Neutrophil (primary cell): ENCODE results near the gene DROSHA.

Experiments
- H3K27ac ChIP-seq: fragments of 200-600 bp; sonication (generic); 2 replicates; pipeline ENCODE4 v1.5.1; 2016; ENCODE audit warnings: mild to moderate bottlenecking, moderate library complexity
- H3K27me3 ChIP-seq: fragments of 200-600 bp; sonication (generic); 2 replicates; pipeline ENCODE4 v1.6.0; 2016; ENCODE audit warnings: mild to moderate bottlenecking
- H3K36me3 ChIP-seq: fragments of 200-600 bp; sonication (generic); 2 replicates; pipeline ENCODE4 v1.5.1; 2017
- H3K4me1 ChIP-seq, 2 experiments: fragments of 200-600 bp in 1 of 2; sonication (generic) in 1 of 2; 1 replicate in 1 of 2; 2 replicates in 1 of 2; pipeline versions ENCODE4 v1.5.1 to v1.6.1; 2013 to 2016; ENCODE audit warnings: low read depth in 1 of 2, low read length in 1 of 2, mild to moderate bottlenecking in 1 of 2, moderate library complexity in 1 of 2; ENCODE audit not compliant: control insufficient read depth in 1 of 2, insufficient read depth in 1 of 2
- H3K4me3 ChIP-seq, 2 experiments: fragments of 200-600 bp in 1 of 2; sonication (generic) in 1 of 2; 1 replicate in 1 of 2; 2 replicates in 1 of 2; pipeline ENCODE4 v1.5.1; 2013 to 2016; ENCODE audit warnings: low read depth in 1 of 2, low read length in 1 of 2, mild to moderate bottlenecking in 1 of 2, moderate library complexity in 1 of 2
- H3K9me3 ChIP-seq: fragments of 200-600 bp; sonication (generic); 2 replicates; pipeline ENCODE4 v1.5.1; 2016
- CTCF ChIP-seq: fragments of 200-600 bp; sonication (generic); IDR thresholded peaks from 2 replicates; pipeline ENCODE4 v1.5.1; 2016; ENCODE audit warnings: antibody characterized with exemption

The DROSHA gene

GRCh38 chr5:31445041-31445600 is 86.8 kb downstream of the DROSHA start:
- H3K27me3 ChIP-seq: no peaks in the 10 kb centered on the region
- no peaks in the 10 kb centered on the region for H3K4me1 ChIP-seq
- no peak overlapping the region for H3K27ac ChIP-seq
- H3K9me3 ChIP-seq: no peaks in the 10 kb centered on the region
- no peak overlapping the region for H3K4me3 ChIP-seq
- peaks cover 36% of the 10 kb centered on the region for H3K36me3 ChIP-seq
- TF ChIP-seq CTCF: no peak

GRCh38 chr5:31443572-31443971 is 88.3 kb downstream of the DROSHA start:
- no peak overlapping the region for H3K4me3 ChIP-seq
- H3K27me3 ChIP-seq: no peaks in the 10 kb centered on the region
- no peak overlapping the region for H3K27ac ChIP-seq
- peaks cover 26% of the 10 kb centered on the region for H3K36me3 ChIP-seq
- no peak for TF ChIP-seq CTCF
- H3K4me1 ChIP-seq: no peaks in the 10 kb centered on the region
- no peaks in the 10 kb centered on the region for H3K9me3 ChIP-seq

- Histone ChIP-seq H3K36me3 (peaks cover 21% of the 10 kb centered on the region), H3K9me3 (no peaks in the 10 kb centered on the region), H3K4me1 (no peaks in the 10 kb centered on the region), H3K27ac (no peak overlapping the region), H3K4me3 (no peak overlapping the region), H3K27me3 (no peaks in the 10 kb centered on the region)
- TF ChIP-seq CTCF: no peak
These were observed 89.7 kb downstream of the DROSHA start for GRCh38 chr5:31442058-31442745.

- peaks cover 21% of the 10 kb centered on the region for H3K36me3 ChIP-seq
- H3K27me3 ChIP-seq: no peaks in the 10 kb centered on the region
- H3K27ac ChIP-seq: no peak overlapping the region
- no peak overlapping the region for H3K4me3 ChIP-seq
- no peak for TF ChIP-seq CTCF
- H3K4me1 ChIP-seq: no peaks in the 10 kb centered on the region
- H3K9me3 ChIP-seq: no peaks in the 10 kb centered on the region
These were observed 95.0 kb downstream of the DROSHA start for GRCh38 chr5:31436851-31437250.

- TF ChIP-seq CTCF: no peak
- H3K4me1 ChIP-seq: no peaks in the 10 kb centered on the region
- no peak overlapping the region for H3K27ac ChIP-seq
- H3K4me3 ChIP-seq: no peak overlapping the region
- H3K9me3 ChIP-seq: no peaks in the 10 kb centered on the region
- H3K27me3 ChIP-seq: no peaks in the 10 kb centered on the region
- H3K36me3 ChIP-seq: peaks cover 21% of the 10 kb centered on the region
These were observed 96.2 kb downstream of the DROSHA start for GRCh38 chr5:31435730-31436129.
